ENCODE results near the gene PRSS1. TPM values are rescaled to one million over a fixed set of nuclear protein-coding genes. Genes with fewer than 3 reads are reported as not detected.

The PRSS1 gene
- total and polyA plus RNA-seq, 2 donors (not counting 3 experiments of a cell fraction or from before 2014, with no cell fraction given), result not detected

- TF ChIP-seq CTCF (IDR thresholded peaks at IDR 0.05; ENCODE audit: extremely low read depth in 1 of 2, insufficient read depth in 1 of 2, low read depth in 1 of 2, low read length in 2 of 2) (no peak), POLR2A (IDR thresholded peaks at IDR 0.05; ENCODE audit: low read depth, low read length) (no peak)
- CTCF ChIA-PET, result interaction anchor here (2.0 kb wide), 1 partner anchor 9 kb away, joined by 8 read pairs; no protein-coding TSS in a partner anchor
- intact Hi-C loops (cut with micrococcal nuclease), result no loop called here
- Histone ChIP-seq H3K27me3 (ENCODE audit: control insufficient read depth in 2 of 2, insufficient read depth in 2 of 2, low read length in 2 of 2) (no peaks in the 10 kb centered on the region), H3K36me3 (ENCODE audit: control insufficient read depth in 2 of 2, extremely low read depth in 1 of 2, insufficient read depth in 2 of 2, low read length in 2 of 2) (peaks cover 0 to 9% of the 10 kb centered on the region in 2 experiments), H3K79me2 (ENCODE audit: control insufficient read depth, insufficient read depth, low read length) (peaks cover 52% of the 10 kb centered on the region), H3K9me1 (replicated peaks; ENCODE audit: control insufficient read depth, extremely low read depth, insufficient read depth, low read length) (no peaks in the 10 kb centered on the region), H4K20me1 (replicated peaks; ENCODE audit: control insufficient read depth, extremely low read depth, insufficient read depth, low read length) (no peaks in the 10 kb centered on the region), H3K9me3 (replicated peaks; ENCODE audit: control insufficient read depth, insufficient read depth, low read length) (no peaks in the 10 kb centered on the region), H3K4me3 (replicated peaks in 1 of 3; ENCODE audit: insufficient read depth in 1 of 3, low read depth in 1 of 3, low read length in 3 of 3) (no peak overlapping the region), H3K9ac (replicated peaks; ENCODE audit: extremely low read depth, insufficient read depth, low read length) (no peak overlapping the region), H3K27ac (ENCODE audit: insufficient read depth, low read depth, low read length) (no peak overlapping the region), H2AFZ (ENCODE audit: low read depth, low read length) (no peak overlapping the region), H3K4me2 (ENCODE audit: insufficient read depth, low read length) (no peak overlapping the region), H3K4me1 (ENCODE audit: control insufficient read depth, extremely low read depth, insufficient read depth, low read length) (peaks cover 40% of the 10 kb centered on the region)
- no TSS peak for BruUV-seq (replicated peaks)
- POLR2A ChIA-PET, result no interaction called here
- dilution Hi-C loops (cut with MboI; ENCODE audit: extremely low pct_ligation_motif_present, low sequenced_read_pairs), result no loop called here
- no peak for DNase-seq (ENCODE audit: low read depth, low spot score)
- no peak for FAIRE-seq
These were observed 53.0 kb downstream of the PRSS1 start for GRCh38 chr7:142802301-142802700.

Small RNAs within 50 kb of the gene (small RNA-seq; reads per million reads assigned to genes)
- gene TRBD1 (ENCODE audit: insufficient read depth, insufficient read length, low read depth, low replicate concordance) (not detected), gene TRBJ1-1 (ENCODE audit: insufficient read depth, insufficient read length, low read depth, low replicate concordance) (not detected), gene TRBJ1-2 (ENCODE audit: insufficient read depth, insufficient read length, low read depth, low replicate concordance) (not detected), gene TRBJ1-3 (ENCODE audit: insufficient read depth, insufficient read length, low read depth, low replicate concordance) (not detected), gene TRBJ1-4 (ENCODE audit: insufficient read depth, insufficient read length, low read depth, low replicate concordance) (not detected), gene TRBJ1-5 (ENCODE audit: insufficient read depth, insufficient read length, low read depth, low replicate concordance) (not detected), gene TRBJ1-6 (ENCODE audit: insufficient read depth, insufficient read length, low read depth, low replicate concordance) (not detected), gene TRBJ2-1 (ENCODE audit: insufficient read depth, insufficient read length, low read depth, low replicate concordance) (not detected), gene TRBJ2-2 (ENCODE audit: insufficient read depth, insufficient read length, low read depth, low replicate concordance) (not detected), gene TRBJ2-2P (ENCODE audit: insufficient read depth, insufficient read length, low read depth, low replicate concordance) (not detected), gene TRBJ2-3 (ENCODE audit: insufficient read depth, insufficient read length, low read depth, low replicate concordance) (not detected), gene TRBJ2-4 (ENCODE audit: insufficient read depth, insufficient read length, low read depth, low replicate concordance) (not detected), gene TRBJ2-5 (ENCODE audit: insufficient read depth, insufficient read length, low read depth, low replicate concordance) (not detected), gene TRBJ2-6 (ENCODE audit: insufficient read depth, insufficient read length, low read depth, low replicate concordance) (not detected), gene TRBJ2-7 (ENCODE audit: insufficient read depth, insufficient read length, low read depth, low replicate concordance) (not detected)

Other genes starting within 250 kb of the PRSS1 start
- not detected in 2 replicates for gene PRSS2, start 21.5 kb downstream of the PRSS1 start, total RNA-seq
- 0.13 and 0.25 TPM in 2 replicates for gene PRSS2, start 21.5 kb downstream of the PRSS1 start, polyA plus RNA-seq
- 2.9 TPM in 2 replicates for gene EPHB6, start 105.6 kb downstream of the PRSS1 start, total RNA-seq
- gene EPHB6, start 105.6 kb downstream of the PRSS1 start, polyA plus RNA-seq, result 0.62 and 0.86 TPM in 2 replicates
- not detected in 2 replicates for gene TRPV6, start 136.3 kb downstream of the PRSS1 start, total RNA-seq
- not detected in 2 replicates for gene TRPV6, start 136.3 kb downstream of the PRSS1 start, polyA plus RNA-seq
- not detected in 2 replicates for gene TRPV5, start 184.3 kb downstream of the PRSS1 start, total RNA-seq
- not detected in 2 replicates for gene TRPV5, start 184.3 kb downstream of the PRSS1 start, polyA plus RNA-seq
- not detected in 2 replicates for gene LLCFC1, start 190.0 kb downstream of the PRSS1 start, total RNA-seq
- gene LLCFC1, start 190.0 kb downstream of the PRSS1 start, polyA plus RNA-seq, result not detected in 2 replicates
- 0.23 and 1.2 TPM in 2 replicates for gene KEL, start 212.9 kb downstream of the PRSS1 start, total RNA-seq
- gene KEL, start 212.9 kb downstream of the PRSS1 start, polyA plus RNA-seq, result 0.13 and 0.30 TPM in 2 replicates

All from endothelial cell of umbilical vein (primary cell).